Activated T-cell treated with anti-CD3 and anti-CD28 coated beads, Interleukin-2, amount 50 U/mL, for 72 hours (primary cell): ENCODE measurements around the gene HSP90AB1. TPM values are rescaled to one million over a fixed set of nuclear protein-coding genes. Genes with fewer than 3 reads are reported as not detected.

ENCODE experiments used
- ATAC-seq, 2 donors: fragments of 150-1000 bp; cut with Tn5 transposase; replicated peaks in 1 of 2; 2 replicates each; pipeline ENCODE4 v1.10.0; 2021; ENCODE audit warnings: moderate library complexity in 2 of 2, mild to moderate bottlenecking in 1 of 2
- DNase-seq, 2 donors: peaks; one replicate each; pipeline ENCODE4 v3.0.0; 2021 to 2022; ENCODE audit warnings: mixed read lengths in 1 of 2
- H3K27ac Mint-ChIP-seq: one replicate; pipeline ENCODE4 v1.8.0; 2022; ENCODE audit warnings: mild to moderate bottlenecking, moderate library complexity, mixed read lengths
- H3K27me3 Mint-ChIP-seq: one replicate; pipeline ENCODE4 v1.8.0; 2022; ENCODE audit warnings: low read depth, mixed read lengths
- H3K36me3 Mint-ChIP-seq, 2 donors: one replicate each; pipeline ENCODE4 v1.8.0; 2022; ENCODE audit warnings: mixed read lengths in 2 of 2, mild to moderate bottlenecking in 1 of 2; ENCODE audit not compliant: insufficient read depth in 2 of 2
- H3K4me1 Mint-ChIP-seq: one replicate; pipeline ENCODE4 v1.8.0; 2022; ENCODE audit warnings: low read depth, mixed read lengths
- H3K4me3 Mint-ChIP-seq, 2 donors: one replicate each; pipeline ENCODE4 v1.8.0; 2022; ENCODE audit warnings: mild to moderate bottlenecking in 2 of 2, mixed read lengths in 2 of 2, moderate library complexity in 2 of 2
- H3K9me3 Mint-ChIP-seq, 2 donors: one replicate each; pipeline ENCODE4 v1.8.0; 2022; ENCODE audit warnings: mixed read lengths in 2 of 2
- total RNA-seq, 2 donors: library from RNA; stranded (reverse); gene quantifications; one replicate each; pipeline ENCODE4 v1.2.3, GENCODE V29; 2022

The HSP90AB1 gene
- total RNA-seq, 2 donors from 2014 or later, result 915 to 1,109 TPM

DNA sequence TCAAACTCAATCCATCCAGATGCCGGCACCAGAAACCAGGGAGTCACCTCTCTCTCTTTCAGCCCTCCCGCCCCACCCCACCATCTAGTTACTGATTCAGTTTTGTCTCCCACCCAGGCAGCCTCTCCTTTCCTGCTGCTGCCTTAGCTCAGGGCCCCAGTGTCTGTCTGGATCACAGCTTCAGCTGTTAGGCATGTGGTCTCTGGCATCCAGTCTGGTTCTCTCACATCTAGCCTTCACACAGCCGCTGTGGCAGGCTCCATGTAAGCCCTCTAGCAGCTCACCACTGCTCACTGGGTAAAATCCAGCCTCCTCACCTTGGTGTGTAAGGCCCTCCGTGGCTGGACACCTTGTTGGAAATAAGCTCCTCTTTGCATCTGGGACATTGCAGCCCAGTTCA is 44.9 kb downstream of the HSP90AB1 start:
- Mint-ChIP-seq H3K27ac (no peak overlapping the region), H3K9me3 (no peaks in the 10 kb centered on the region), H3K27me3 (peaks cover 76% of the 10 kb centered on the region), H3K4me1 (no peaks in the 10 kb centered on the region), H3K36me3 (no peaks in the 10 kb centered on the region), H3K4me3 (no peak overlapping the region)
- ATAC-seq (no peak), DNase-seq (no peak)

DNA sequence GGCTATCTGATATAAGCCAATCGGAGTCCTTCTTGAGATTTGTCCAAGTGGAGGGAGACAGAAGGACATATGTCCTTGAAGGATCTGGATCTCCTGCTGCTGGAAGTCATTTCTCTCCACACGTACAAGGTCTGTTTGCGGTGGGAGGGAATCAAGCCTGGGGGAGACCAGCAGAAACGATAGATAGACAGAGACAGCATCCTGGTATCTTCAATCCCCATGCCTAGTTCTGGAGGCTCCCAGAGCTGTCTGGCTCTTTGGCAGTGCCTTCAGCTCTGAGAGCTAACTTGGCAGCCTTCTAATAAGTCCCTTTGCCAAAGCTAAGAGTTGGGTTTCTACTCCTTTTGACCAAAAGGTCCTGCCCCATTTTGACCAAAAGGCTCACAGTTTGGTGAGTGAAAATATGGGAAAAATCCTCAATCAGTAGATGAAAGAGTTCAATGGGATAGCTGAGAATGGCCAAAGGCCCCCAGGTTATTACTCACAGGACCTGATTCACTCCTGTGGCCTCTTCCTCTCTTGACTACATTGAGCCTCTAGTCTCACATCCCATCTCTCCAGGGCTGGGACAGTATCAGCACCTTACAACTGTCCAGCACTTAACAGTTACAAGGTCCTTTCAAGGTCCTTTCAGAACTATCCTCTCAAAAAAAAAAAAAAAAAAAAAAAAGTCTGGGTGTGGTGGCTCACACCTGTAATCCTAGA is 45.9 kb downstream of the HSP90AB1 start:
- Mint-ChIP-seq H3K9me3 (no peaks in the 10 kb centered on the region), H3K27me3 (peaks cover 69% of the 10 kb centered on the region), H3K4me3 (no peak overlapping the region), H3K4me1 (no peaks in the 10 kb centered on the region), H3K27ac (no peak overlapping the region), H3K36me3 (no peaks in the 10 kb centered on the region)
- ATAC-seq (no peak), DNase-seq (no peak)

DNA sequence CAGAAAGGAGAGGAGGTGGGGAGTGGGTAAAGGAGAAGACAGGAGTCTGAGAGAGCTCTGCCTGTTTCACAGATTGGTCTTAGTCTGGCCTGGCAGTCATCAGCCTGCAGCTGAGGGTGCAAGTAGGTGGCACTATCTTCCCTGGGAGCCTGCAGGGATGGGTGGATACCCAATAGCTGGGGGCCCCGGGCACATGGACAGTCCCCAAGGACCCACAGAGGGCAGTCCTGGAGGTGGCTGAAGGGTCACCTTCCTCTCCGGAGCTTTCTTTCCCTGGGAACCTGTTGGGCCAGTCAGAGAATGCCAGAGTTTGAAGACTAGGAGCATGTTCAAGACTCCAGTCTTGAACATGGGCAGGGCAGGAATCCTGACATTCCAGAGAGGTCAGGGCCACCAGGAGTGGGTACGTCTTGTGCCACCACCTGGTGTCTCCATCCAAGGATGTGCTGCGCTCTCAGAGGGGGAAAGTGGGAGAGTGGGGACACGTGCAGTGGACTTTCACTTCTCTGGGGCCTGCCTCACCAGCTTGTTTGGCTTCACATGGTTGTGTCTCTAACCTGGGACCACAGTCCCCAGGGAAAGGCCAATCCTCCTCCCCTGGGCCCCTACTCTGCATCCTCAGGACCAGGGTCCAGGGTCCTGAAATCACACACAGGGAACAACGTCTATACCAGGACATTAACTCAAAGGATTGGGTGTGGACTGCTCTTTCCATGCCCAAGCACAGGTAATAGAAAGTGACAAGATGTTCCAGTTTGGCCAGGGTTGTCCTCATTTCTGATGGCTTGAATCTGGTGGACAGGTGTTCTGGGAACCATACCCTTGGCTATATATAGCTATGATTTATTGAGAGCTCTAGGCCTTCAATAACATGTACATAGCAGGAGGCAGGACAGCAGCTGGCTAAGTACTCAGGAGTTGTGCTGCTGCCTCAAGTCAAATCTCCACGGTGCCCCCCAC is 48.2 kb downstream of the HSP90AB1 start:
- no peak overlapping the region for H3K4me3 Mint-ChIP-seq
- H3K27me3 Mint-ChIP-seq, result peaks cover 62% of the 10 kb centered on the region
- DNase-seq (no peak), ATAC-seq (no peak)
- H3K36me3 Mint-ChIP-seq, result no peaks in the 10 kb centered on the region
- no peak overlapping the region for H3K27ac Mint-ChIP-seq
- H3K9me3 Mint-ChIP-seq, result no peaks in the 10 kb centered on the region
- no peaks in the 10 kb centered on the region for H3K4me1 Mint-ChIP-seq

DNA sequence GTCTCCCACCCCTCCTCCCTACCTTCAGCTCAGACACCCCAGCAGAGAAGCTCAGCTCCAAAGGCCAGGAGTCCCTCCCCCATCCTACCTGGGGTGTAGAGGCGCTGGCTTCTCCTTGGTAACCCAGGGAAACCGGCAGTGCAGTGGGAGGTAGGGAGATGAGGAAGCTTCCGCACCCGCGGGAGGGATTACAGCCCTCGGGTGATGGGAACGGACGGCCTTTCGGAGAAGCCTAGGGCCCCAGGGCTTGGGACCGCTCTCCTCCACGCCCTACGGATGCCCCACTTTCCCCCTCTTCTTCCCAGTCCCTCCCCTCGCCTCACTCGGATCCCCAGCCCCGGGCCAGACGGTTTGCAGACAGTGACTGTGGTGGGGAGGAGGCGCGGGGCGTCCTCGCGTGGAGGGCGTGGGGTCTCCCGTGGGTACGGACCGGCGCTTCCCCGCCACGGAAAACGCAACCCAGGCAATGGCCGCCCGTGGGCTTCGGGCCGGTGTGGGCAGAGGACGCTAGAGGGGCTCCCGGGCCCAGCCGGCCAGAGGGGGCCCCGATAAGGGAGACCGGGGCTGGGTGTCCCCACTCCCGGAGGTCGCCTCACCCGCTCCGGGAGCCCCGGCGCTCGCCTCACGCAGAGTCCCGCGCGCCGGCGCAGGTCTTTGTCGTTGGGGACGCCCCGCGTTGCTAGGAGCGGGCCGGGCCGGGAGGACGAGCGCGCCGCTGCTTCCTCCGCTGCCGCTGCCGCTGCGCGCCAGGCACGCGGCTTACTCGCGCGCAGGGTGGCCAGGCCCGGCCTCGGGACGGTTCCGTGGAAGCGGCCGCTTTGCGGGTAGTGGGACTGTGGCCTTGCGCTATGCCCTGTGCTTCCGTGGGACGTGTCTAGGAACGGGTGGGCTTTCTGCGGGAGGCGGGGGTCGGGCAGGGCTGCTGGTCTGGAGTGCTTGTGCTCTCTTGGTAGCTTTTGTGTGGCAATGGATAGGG is 50.5 kb downstream of the HSP90AB1 start:
- Mint-ChIP-seq H3K4me1 (no peaks in the 10 kb centered on the region), H3K4me3 (peak overlapping the region; percentile 49 to 67), H3K27ac (no peak overlapping the region), H3K36me3 (peaks cover 0 to 7% of the 10 kb centered on the region in 2 donors), H3K9me3 (no peaks in the 10 kb centered on the region), H3K27me3 (peaks cover 39% of the 10 kb centered on the region)
- DNase-seq (peak; percentile 52 to 61), ATAC-seq (peak; percentile 80)

DNA sequence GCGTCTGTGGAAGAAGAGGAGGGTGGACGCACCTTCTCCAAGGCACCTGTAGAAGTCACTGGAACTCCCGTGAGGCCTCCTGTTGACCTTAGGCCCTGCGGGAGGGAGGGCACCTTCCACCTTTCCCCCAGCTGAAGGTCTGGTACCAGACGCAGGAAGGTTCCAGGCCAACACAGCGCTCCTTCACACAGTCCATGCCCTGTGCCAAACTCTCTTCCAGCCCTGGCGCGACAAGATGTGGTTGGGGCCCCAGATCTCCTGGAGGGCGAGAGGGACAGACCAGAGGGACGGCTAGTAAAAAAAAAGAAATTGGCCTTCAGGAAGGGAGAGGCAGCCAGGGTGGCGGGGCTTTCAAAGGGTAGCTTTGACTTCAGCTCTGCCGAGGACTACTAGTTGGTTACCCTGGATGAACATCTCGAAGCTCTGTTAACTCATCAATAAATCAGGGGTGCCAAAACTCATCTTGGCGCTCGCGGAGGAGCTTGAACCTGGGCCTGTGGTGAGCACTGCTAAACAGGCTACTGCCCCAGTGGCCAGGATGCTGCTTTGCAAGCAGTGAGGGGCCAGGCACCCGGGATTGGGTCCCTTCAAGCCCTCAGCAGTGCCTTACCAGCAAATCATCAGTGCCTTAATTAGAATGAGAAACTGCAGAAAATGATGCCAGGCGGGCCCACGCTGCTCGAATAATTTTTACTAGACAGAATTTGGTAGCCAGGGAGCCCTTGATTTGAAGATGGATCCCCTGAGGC is 51.3 kb downstream of the HSP90AB1 start:
- peaks cover 0 to 9% of the 10 kb centered on the region in 2 donors for H3K36me3 Mint-ChIP-seq
- H3K4me1 Mint-ChIP-seq, result no peaks in the 10 kb centered on the region
- peaks cover 36% of the 10 kb centered on the region for H3K27me3 Mint-ChIP-seq
- no peak overlapping the region for H3K27ac Mint-ChIP-seq
- ATAC-seq (no peak), DNase-seq (no peak)
- peak overlapping the region; percentile 49 to 67 for H3K4me3 Mint-ChIP-seq
- no peaks in the 10 kb centered on the region for H3K9me3 Mint-ChIP-seq

DNA sequence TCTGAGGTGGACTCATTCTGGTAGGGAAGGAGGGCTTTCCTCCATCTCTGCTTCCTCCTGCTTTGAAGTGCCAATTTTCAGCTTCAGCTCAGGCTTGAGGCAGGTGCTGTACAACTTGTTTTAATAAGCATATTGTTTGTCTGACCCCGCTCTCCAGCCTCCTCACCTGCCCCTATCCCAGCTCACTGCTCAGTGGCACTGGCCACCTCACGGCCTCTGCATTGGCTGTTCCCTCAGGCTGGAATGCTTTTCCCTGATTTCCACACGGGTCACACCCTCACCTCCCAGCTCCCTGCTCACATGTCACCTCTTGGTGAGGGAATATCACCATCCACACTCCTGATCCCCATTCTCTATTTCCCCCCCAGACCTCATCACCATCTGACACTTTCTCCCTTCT is 52.0 kb downstream of the HSP90AB1 start:
- no peak overlapping the region for H3K27ac Mint-ChIP-seq
- H3K4me1 Mint-ChIP-seq, result no peaks in the 10 kb centered on the region
- H3K9me3 Mint-ChIP-seq, result no peaks in the 10 kb centered on the region
- DNase-seq, result no peak
- H3K4me3 Mint-ChIP-seq, result peak overlapping the region in 1 of 2 donors; percentile 54
- ATAC-seq, result no peak
- peaks cover 36% of the 10 kb centered on the region for H3K27me3 Mint-ChIP-seq
- H3K36me3 Mint-ChIP-seq, result peaks cover 3 to 12% of the 10 kb centered on the region in 2 donors

DNA sequence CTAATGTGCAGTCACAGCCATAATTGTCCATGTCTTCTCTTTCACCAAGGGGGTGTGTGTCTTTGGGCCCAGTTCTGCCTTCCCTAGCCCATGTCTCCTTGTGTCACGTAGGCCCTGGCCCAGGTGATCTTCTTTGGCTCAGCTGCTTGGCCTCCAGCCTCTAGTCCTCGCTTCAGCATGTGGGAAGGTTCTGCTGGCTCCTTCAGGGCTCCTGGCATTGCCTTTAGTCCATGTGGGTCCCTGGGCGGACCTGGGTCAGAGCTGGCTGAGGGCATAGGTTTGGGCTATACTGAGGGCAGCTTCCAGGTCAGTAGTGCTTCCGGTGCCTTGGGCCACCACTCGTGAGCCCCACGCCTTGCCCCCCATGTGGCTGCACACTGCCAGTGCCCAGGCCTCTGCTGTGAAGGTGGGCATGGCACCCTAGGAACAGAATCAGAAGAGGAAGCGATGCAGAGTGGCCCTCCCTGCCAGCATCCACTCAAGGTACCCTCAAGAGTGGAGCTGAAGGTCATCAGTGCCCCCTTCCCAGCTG is 53.5 kb downstream of the HSP90AB1 start:
- no peak for DNase-seq
- peaks cover 23% of the 10 kb centered on the region for H3K27me3 Mint-ChIP-seq
- H3K9me3 Mint-ChIP-seq, result no peaks in the 10 kb centered on the region
- peaks cover 3 to 15% of the 10 kb centered on the region in 2 donors for H3K36me3 Mint-ChIP-seq
- H3K4me1 Mint-ChIP-seq, result no peaks in the 10 kb centered on the region
- H3K4me3 Mint-ChIP-seq, result no peak overlapping the region
- no peak overlapping the region for H3K27ac Mint-ChIP-seq
- no peak for ATAC-seq

DNA sequence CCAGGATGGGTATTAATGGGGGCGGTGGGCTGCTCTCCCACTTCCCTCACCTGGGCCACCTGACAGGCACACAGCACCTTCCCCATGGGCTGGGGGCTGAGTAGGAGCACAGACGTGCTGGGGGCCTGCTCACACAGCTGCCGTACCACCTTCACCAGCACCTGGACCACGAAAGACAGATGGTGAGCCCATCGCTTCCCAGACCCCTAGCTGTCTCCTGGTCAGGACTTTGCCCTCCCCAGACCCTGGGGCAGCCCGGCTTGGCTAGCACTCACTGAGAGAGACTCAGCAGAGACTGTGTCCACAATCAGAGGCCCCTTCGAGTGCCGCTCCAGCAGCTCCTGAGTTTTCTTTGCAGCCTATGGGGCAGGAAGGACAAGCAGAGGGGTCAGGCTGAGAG is 54.2 kb downstream of the HSP90AB1 start:
- H3K36me3 Mint-ChIP-seq, result peaks cover 3 to 18% of the 10 kb centered on the region in 2 donors
- no peaks in the 10 kb centered on the region for H3K9me3 Mint-ChIP-seq
- no peak for ATAC-seq
- no peak overlapping the region for H3K27ac Mint-ChIP-seq
- no peak for DNase-seq
- H3K4me1 Mint-ChIP-seq, result no peaks in the 10 kb centered on the region
- peaks cover 15% of the 10 kb centered on the region for H3K27me3 Mint-ChIP-seq
- no peak overlapping the region for H3K4me3 Mint-ChIP-seq

DNA sequence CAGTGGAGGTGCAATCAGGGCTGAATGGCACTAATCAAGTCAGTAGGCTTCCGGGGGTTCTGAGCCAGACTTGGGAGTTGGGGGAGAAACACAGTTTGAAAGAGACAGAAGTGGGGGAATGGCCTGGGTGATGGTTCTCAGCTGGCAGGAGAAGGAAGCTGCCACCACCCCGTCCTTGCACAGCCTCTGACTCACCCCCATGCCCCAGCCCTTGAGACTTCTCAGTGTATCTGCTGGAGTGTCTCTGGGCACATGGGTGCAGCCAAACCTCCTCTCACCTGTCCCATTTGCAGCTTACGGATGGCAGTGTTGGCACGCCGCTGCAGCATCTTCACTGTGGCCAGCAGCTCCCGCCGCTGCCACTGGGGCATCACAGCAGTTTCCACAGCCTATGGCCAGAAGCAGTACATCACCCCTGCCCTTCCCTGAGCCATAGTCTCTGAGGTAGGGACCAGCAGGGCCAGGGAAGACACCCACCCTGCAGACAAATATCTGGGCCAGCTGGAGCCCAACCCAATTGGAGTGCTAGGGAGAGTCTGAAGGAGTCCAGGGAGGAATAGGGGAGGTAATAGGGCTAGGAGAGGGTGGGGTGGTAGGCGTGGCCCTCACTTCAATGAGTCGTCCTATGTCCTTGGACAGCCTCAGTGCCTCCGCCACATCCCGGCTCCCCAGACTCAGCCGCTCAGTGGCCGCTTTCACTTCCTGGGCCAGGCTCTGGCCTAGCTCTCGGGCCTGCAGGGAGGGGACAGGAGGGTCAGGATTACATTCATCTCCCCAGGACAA is 55.1 kb downstream of the HSP90AB1 start:
- DNase-seq (no peak), ATAC-seq (no peak)
- H3K4me3 Mint-ChIP-seq, result no peak overlapping the region
- peaks cover 3 to 18% of the 10 kb centered on the region in 2 donors for H3K36me3 Mint-ChIP-seq
- no peaks in the 10 kb centered on the region for H3K9me3 Mint-ChIP-seq
- H3K27ac Mint-ChIP-seq, result no peak overlapping the region
- H3K27me3 Mint-ChIP-seq, result peaks cover 6% of the 10 kb centered on the region
- no peaks in the 10 kb centered on the region for H3K4me1 Mint-ChIP-seq

DNA sequence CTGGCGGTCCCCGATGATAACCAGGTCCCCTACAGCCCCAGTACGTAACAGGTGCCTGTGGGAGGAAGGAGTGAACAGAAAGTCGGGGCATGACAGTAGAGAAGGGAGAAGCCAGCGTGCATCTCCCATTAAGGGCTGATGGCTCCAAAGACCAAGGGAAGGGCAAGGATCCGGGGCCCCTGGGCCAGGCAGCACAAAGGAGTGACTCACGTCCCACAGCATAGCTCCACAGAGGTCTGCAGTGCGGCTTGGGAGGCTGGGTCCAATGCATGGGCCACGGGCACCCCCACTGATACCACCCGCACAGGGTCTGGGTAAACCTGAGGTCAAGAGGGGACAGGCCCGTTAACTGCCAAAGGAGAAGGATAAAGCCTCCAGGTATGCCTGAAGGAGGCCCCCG is 56.0 kb downstream of the HSP90AB1 start:
- Mint-ChIP-seq H3K4me1 (no peaks in the 10 kb centered on the region), H3K36me3 (peaks cover 3 to 18% of the 10 kb centered on the region in 2 donors), H3K4me3 (no peak overlapping the region), H3K27me3 (peaks cover 5% of the 10 kb centered on the region), H3K27ac (no peak overlapping the region), H3K9me3 (no peaks in the 10 kb centered on the region)
- ATAC-seq (no peak), DNase-seq (no peak)
